GM04503 (cell line): ENCODE measurements around the gene DTNB.
"Not testable (repeated sequence)": the region's sequence is repeated elsewhere in the genome, so short reads cannot be mapped to it uniquely, and the experiment has no call there.

Experiments
- DNase-seq: peaks from one replicate; pipeline ENCODE4 v3.0.0-alpha.2; 2012; ENCODE audit warnings: low read depth

DTNB gene

GRCh38 chr2:25418944-25419677, 254.3 kb downstream of the DTNB start:
- no peak for DNase-seq

- DNase-seq, result no peak
Observed at GRCh38 chr2:25417715-25418369, 255.5 kb downstream of the DTNB start.

GRCh38 chr2:25416674-25417073, 256.7 kb downstream of the DTNB start:
- no peak for DNase-seq

- no peak for DNase-seq
Observed at GRCh38 chr2:25414781-25415180, 258.6 kb downstream of the DTNB start.

GRCh38 chr2:25413409-25413808, 260.0 kb downstream of the DTNB start:
- not testable (repeated sequence) for DNase-seq

- no peak for DNase-seq
Observed at GRCh38 chr2:25411753-25412152, 261.6 kb downstream of the DTNB start.

GRCh38 chr2:25411281-25411680, 262.1 kb downstream of the DTNB start:
- DNase-seq, result no peak

- DNase-seq, result no peak
Observed at GRCh38 chr2:25410370-25410769, 263.0 kb downstream of the DTNB start.

GRCh38 chr2:25409468-25409867, 263.9 kb downstream of the DTNB start:
- no peak for DNase-seq

GRCh38 chr2:25409044-25409443, 264.3 kb downstream of the DTNB start:
- DNase-seq, result no peak

GRCh38 chr2:25405611-25406295, 267.6 kb downstream of the DTNB start:
- DNase-seq, result no peak

GRCh38 chr2:25403120-25403760, 270.1 kb downstream of the DTNB start:
- not testable (repeated sequence) for DNase-seq

GRCh38 chr2:25402477-25402876, 270.9 kb downstream of the DTNB start:
- no peak for DNase-seq

- DNase-seq, result no peak
Observed at GRCh38 chr2:25401307-25402026, 271.9 kb downstream of the DTNB start.

- no peak for DNase-seq
Observed at GRCh38 chr2:25400576-25401216, 272.7 kb downstream of the DTNB start.

GRCh38 chr2:25400169-25400568, 273.2 kb downstream of the DTNB start:
- no peak for DNase-seq

- no peak for DNase-seq
Observed at GRCh38 chr2:25398534-25398933, 274.8 kb downstream of the DTNB start.

- DNase-seq, result no peak
Observed at GRCh38 chr2:25397777-25398176, 275.6 kb downstream of the DTNB start.

- DNase-seq, result no peak
Observed at GRCh38 chr2:25389161-25389560, 284.2 kb downstream of the DTNB start.

- DNase-seq, result no peak
Observed at GRCh38 chr2:25388491-25388890, 284.9 kb downstream of the DTNB start.

- DNase-seq, result no peak
Observed at GRCh38 chr2:25387876-25388449, 285.4 kb downstream of the DTNB start.
